ENCODE data around the gene HOXA5.

Gene HOXA5

GRCh38 chr7:27106901-27107240 is 36.6 kb downstream of the HOXA5 start:
- TF ChIP-seq, protein P1, sequence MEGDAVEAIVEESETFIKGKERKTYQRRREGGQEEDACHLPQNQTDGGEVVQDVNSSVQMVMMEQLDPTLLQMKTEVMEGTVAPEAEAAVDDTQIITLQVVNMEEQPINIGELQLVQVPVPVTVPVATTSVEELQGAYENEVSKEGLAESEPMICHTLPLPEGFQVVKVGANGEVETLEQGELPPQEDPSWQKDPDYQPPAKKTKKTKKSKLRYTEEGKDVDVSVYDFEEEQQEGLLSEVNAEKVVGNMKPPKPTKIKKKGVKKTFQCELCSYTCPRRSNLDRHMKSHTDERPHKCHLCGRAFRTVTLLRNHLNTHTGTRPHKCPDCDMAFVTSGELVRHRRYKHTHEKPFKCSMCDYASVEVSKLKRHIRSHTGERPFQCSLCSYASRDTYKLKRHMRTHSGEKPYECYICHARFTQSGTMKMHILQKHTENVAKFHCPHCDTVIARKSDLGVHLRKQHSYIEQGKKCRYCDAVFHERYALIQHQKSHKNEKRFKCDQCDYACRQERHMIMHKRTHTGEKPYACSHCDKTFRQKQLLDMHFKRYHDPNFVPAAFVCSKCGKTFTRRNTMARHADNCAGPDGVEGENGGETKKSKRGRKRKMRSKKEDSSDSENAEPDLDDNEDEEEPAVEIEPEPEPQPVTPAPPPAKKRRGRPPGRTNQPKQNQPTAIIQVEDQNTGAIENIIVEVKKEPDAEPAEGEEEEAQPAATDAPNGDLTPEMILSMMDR (IDR thresholded peaks at IDR 0.05; ENCODE audit: control insufficient read depth, insufficient read depth, low read depth, low read length, missing control alignments): no peak
- DNase-seq (ENCODE audit: low read depth): no peak
- H3K4me3 ChIP-seq (ENCODE audit: control insufficient read depth, low read depth, low read length): no peak overlapping the region

- TF ChIP-seq, protein P1 (IDR thresholded peaks at IDR 0.05; ENCODE audit: control insufficient read depth, insufficient read depth, low read depth, low read length, missing control alignments): no peak
- no peak overlapping the region for H3K4me3 ChIP-seq (ENCODE audit: control insufficient read depth, low read depth, low read length)
- DNase-seq (ENCODE audit: low read depth): no peak
These were observed 37.1 kb downstream of the HOXA5 start for GRCh38 chr7:27106181-27106900.

DNA sequence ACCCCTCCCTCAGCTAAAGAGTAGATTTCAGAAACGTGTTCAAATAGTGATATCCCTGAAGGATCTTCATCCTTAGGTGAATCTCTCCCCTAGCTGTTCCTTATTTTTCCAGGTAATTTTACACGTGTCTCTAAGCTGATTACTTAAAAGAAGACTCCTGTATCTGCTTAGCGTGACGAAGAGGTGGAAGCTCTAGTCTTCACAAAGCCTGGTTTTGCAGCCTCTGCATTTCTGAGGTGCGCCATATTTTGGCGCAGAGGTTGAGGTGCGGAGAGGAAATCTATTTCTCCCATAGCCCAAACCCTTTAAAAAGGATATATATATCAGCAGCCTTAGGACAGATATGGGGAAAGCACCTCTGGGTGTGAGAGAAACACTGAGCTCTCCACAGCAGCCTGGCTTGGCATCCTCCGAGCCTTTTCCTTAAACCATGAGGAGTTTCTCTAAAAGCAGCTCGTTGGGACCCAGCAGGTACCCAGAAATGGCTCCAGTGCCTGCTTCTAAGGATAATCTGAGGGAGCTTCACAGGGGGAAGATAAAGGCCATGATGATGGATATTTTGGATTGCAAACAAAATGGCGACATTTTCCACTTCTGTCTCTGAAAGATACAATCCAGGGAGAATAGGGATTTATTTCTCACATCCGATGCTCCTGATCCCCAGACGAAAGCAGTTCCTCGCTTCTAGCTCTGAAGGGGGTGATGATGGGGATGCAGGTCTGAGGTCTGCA is 38.0 kb downstream of the HOXA5 start:
- no peak overlapping the region for H3K4me3 ChIP-seq (ENCODE audit: control insufficient read depth, low read depth, low read length)
- no peak for DNase-seq (ENCODE audit: low read depth)
- TF ChIP-seq, protein P1 (IDR thresholded peaks at IDR 0.05; ENCODE audit: control insufficient read depth, insufficient read depth, low read depth, low read length, missing control alignments): no peak

DNA sequence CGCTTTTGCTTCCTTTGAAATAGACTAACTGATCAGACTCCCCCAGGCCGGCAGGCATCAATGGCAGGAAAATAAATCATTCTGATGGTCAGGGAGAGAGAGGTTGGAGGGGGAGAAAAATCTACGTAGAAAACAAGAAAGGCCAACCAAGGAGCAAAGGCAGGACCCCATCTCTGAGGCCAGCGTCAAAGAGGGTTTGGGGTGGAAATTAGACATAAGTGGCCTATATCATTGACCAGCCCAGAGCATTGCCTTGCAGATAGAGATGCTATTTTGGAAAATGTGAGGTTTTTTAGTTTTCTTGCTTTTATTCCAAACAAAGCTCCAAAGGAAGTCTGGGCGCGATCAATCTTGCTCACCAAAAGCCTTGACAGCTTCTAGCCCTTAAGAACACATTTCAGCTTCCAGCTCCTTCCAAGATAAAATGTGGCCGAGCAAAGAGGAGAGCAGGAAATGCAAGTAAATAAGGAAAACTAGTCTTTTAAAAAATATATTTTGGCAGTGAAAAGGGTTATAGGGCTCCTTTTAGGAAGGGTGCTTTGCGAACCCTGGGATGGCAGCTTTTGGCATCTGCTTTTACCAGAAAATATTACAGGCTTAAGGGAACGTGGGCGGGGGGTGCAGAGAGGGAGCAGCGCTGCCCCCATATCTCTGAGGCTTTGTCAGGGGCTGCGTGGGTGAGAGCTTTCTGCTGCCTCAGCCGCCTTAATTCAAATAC is 39.0 kb downstream of the HOXA5 start:
- no peak for DNase-seq (ENCODE audit: low read depth)
- TF ChIP-seq, protein P1 (IDR thresholded peaks at IDR 0.05; ENCODE audit: control insufficient read depth, insufficient read depth, low read depth, low read length, missing control alignments): no peak
- no peak overlapping the region for H3K4me3 ChIP-seq (ENCODE audit: control insufficient read depth, low read depth, low read length)

GRCh38 chr7:27103489-27104226 is 39.8 kb downstream of the HOXA5 start:
- TF ChIP-seq, protein P1 (IDR thresholded peaks at IDR 0.05; ENCODE audit: control insufficient read depth, insufficient read depth, low read depth, low read length, missing control alignments): no peak
- DNase-seq (ENCODE audit: low read depth): no peak
- no peak overlapping the region for H3K4me3 ChIP-seq (ENCODE audit: control insufficient read depth, low read depth, low read length)

All from AG09309 (cell line).